Transverse colon (tissue), 4 donors: ENCODE measurements around the gene PDZRN3.

ENCODE experiments used
- EP300 ChIP-seq: sonication (generic); formaldehyde crosslinking; IDR thresholded peaks from one replicate; pipeline ENCODE4 v1.6.1; 2017; ENCODE audit warnings: antibody characterized with exemption, low read depth
- POLR2A ChIP-seq: fragments of 450-650 bp; IDR thresholded peaks from one replicate; pipeline ENCODE4 v1.6.1; 2016; ENCODE audit warnings: antibody characterized with exemption, mild to moderate bottlenecking, moderate library complexity
- POLR2AphosphoS5 ChIP-seq, 3 donors: sonication (generic); formaldehyde crosslinking; IDR thresholded peaks; one replicate each; pipeline ENCODE4 v1.6.1; 2016; ENCODE audit warnings: antibody characterized with exemption in 3 of 3
- TF ChIP-seq, protein P1 (sequence below), 5 experiments: fragments of 200-600 bp in 3 of 5; fragments of 450-650 bp in 2 of 5; sonication (generic) in 3 of 5; IDR thresholded peaks; 1 replicate in 2 of 5; 2 replicates in 3 of 5; pipeline ENCODE4 v1.5.1; 2016 to 2017; ENCODE audit warnings: antibody characterized with exemption in 5 of 5, inconsistent platforms in 3 of 5, mild to moderate bottlenecking in 2 of 5, moderate library complexity in 1 of 5

DNA sequence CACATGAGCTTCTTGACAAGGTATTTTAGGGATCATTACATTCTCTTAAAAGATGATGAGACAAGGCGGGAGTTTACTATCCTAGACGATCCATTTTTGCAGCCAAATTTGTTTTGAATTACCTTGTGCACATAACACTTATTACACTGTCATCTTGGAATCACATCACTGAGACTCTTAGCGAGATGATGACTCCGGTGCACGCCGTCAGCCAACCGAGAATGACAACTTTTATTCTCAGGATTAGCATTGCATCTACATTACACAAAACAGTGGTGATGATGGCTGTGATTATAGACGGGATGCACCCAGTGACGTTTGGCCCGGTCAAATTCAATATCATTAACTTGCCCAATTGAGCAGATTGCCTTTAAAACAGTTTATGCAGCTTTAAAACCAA, 216.1 kb downstream of the PDZRN3 start:
- TF ChIP-seq, protein P1, sequence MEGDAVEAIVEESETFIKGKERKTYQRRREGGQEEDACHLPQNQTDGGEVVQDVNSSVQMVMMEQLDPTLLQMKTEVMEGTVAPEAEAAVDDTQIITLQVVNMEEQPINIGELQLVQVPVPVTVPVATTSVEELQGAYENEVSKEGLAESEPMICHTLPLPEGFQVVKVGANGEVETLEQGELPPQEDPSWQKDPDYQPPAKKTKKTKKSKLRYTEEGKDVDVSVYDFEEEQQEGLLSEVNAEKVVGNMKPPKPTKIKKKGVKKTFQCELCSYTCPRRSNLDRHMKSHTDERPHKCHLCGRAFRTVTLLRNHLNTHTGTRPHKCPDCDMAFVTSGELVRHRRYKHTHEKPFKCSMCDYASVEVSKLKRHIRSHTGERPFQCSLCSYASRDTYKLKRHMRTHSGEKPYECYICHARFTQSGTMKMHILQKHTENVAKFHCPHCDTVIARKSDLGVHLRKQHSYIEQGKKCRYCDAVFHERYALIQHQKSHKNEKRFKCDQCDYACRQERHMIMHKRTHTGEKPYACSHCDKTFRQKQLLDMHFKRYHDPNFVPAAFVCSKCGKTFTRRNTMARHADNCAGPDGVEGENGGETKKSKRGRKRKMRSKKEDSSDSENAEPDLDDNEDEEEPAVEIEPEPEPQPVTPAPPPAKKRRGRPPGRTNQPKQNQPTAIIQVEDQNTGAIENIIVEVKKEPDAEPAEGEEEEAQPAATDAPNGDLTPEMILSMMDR (IDR thresholded peaks at IDR 0.05): no peak
- no peak for TF ChIP-seq POLR2A
- no peak for TF ChIP-seq POLR2AphosphoS5 (IDR thresholded peaks at IDR 0.05)
- TF ChIP-seq EP300: no peak
